HG03045 (cell line): ENCODE measurements around the gene KRAS.
A peak's percentile ranks its signal among the peaks of the same experiment; 100 is the strongest.

Source experiments
- ATAC-seq: cut with Tn5 transposase; IDR thresholded peaks from one replicate; pipeline ENCODE4 v1.9.1; 2021; ENCODE audit warnings: mild to moderate bottlenecking, moderate library complexity; ENCODE audit not compliant: unreplicated experiment

The KRAS gene

DNA sequence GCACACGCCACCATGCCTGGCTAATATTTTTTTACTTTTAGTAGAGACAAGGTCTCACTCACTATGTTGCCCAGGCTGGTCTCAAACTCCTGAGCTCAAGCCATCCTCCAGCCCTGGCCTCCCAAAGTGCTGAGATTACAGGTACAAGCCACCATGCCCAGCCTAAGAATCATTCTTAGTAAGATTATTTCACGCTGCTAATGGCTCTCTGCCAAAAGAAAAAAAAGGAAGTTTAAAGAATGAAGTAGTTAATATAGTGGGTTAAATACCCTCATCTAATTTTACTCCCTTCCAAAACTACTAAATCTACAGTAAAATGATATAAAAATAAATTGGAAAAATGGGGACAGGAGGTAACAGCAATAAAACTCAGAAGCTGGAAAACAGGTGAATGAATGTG is 53.1 kb downstream of the KRAS start:
- ATAC-seq = no peak

DNA sequence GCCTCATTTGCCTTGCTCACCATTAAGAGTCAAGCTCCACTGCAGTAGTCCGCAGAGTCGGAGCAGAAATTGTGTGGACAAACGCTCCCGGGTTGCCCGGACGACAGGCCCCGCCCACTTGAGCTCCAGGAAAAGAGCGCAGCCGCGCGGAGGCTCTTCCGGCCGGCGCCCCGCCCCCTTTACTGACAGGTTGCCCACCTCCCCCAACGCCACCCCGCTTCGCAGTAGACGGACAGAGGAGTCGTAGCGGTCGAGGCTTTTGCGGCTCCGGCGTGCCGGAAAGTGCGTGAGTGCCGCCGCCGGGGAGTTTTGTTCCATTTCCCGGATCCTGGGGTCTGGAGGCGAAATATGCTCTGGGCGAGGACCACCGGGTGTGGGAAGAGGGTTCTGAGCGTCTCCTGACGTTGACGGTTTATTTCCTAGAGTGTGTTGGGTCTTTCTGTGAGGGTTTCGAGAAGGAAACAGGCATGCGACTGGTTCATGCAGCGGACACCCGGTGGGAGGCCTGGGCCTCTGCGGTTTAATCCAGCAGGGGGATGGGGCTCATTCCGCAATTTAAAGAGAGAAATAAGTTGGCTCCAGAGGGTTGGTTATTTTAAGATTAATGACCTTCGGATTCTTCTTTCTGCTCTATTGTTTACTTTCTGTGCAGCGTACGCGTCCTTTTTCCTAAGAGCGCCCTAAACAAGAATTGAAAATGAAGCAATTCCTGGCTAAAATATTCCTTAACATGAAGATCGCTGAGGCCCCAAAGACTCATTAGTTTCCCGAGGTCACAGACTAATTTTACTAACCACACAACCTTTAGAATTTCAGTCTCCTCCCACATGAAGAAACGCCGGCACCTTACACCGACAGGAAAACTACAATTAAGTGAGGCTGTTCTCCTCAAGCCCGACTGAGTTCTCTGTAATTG is 55.4 kb downstream of the KRAS start, which contains the start of the genes DNAI7 and ETFRF1:
TSS of gene DNAI7 (minus strand) at position 105 of the 916 bp plus-strand sequence. CDS start at position 23, 82 bp downstream.
TSS of gene ETFRF1 (plus strand) at position 182 of the 916 bp plus-strand sequence. CDS start 8,720 bp downstream, outside the sequence.
- peak; percentile 98 for ATAC-seq

DNA sequence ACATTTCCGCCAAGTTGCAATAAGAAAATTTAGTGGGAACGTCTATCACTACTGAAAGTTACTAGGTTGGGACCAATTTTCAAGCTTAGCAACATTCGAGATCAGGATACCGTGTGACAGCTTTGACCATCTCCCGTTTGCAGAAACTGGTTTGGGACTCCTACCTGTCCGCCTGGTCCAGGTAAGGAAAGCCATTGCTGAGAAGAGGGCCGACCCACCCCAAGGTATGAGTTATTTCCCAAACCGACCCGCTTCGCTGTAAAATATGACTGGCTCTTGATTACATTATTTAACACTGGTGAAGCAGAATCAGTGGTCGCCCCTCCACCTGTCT is 56.0 kb downstream of the KRAS start:
- ATAC-seq = no peak

DNA sequence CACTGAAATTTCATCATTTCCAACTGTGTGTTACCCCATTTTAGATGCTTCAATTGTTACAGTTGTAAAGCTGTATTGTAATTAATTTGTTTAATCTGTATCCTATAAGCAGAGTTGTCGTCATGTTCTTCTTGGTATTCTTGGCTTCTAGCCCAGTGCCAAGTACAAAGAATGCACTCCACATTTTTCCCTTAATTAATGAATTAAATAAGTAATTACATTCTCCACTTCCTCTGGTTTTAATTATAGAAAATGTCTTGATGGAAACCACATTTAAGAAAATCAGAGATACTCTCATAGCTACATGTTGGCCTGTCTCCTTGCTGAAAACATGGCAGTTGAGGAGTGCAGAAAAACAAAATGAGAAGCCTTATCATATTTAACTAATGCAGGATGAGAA is 56.5 kb downstream of the KRAS start:
- ATAC-seq = no peak

DNA sequence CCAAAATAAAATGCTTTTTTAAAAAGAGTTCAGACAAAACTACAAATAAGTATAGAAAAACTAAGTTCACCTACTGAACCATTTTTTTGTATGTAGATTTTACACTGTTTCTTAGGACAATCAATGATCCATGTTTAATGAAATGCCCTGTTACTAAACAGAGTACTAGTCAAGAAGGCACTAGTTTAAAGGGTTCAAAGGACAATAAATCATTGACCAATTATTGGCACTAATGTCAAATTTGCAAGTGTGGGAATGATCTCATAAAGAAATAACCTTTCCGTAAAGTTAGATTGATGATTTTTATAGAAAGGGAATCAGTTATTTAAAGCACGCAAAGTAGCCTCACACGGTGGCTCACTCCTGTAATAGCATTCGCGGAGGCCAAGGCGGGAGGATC is 59.9 kb downstream of the KRAS start:
- no peak for ATAC-seq

GRCh38 chr12:25189656-25190055 is 61.1 kb downstream of the KRAS start:
- no peak for ATAC-seq

GRCh38 chr12:25187781-25188180 is 62.9 kb downstream of the KRAS start:
- ATAC-seq = no peak

DNA sequence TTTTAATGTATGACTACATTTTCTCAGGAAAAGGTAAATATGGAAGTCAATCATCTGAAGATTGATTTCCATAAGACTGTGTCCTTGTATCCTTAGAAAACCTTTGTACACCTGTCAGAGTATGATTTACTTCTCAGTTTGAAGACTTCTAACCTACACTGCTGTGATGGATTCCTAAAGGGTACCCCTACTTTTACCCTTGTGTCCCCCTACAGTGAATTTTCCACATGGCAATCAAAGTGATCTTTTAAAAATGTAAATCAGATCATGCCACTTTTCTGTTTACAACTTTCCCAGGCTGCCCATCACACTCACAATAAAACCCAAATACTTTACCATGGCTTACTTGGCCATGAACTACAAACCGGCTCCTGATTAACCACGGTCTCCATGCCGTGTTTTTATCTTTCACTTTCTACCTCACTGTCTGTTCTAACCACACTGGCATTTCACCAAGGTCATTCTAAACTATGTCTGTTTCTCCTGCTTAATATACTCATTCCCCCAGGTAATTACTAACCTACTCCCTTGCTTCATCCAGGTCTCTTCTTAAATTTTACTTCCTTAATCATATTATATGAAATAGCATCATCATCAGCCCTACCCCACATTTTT is 63.8 kb downstream of the KRAS start:
- peak; percentile 72 for ATAC-seq

DNA sequence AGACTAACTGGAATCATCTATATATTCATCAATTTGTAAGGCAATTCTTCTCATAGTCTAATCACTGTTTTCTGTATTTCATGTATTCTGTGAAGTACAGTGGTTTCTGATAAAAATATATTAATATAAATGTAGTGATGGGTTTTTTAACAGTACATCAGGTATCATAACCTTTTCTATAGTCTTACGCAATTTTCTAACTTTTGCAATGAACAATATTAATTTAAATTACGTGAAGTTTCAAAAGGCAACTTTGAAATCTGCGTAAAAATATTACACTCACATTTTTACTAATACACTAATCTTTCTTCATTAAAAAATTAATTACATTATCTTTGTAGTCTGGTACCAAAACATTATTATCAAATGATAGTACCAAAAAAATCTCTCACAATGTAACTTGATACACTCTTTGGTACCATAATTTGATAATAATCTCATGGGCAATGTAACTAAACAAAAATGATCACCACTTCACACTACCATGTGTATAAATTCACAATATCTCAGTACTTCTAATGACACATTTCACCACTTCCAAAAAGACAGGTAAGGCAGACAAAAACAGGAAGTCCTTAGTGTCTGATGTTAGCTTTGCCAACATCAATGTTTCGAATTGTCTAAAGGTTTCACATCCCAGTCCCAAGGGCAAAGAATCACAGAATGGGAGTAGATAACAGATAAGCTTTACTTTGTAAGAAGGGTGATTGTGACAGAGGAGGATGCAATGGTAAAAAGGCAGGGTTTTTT is 64.5 kb downstream of the KRAS start:
- ATAC-seq = peak; percentile 34

DNA sequence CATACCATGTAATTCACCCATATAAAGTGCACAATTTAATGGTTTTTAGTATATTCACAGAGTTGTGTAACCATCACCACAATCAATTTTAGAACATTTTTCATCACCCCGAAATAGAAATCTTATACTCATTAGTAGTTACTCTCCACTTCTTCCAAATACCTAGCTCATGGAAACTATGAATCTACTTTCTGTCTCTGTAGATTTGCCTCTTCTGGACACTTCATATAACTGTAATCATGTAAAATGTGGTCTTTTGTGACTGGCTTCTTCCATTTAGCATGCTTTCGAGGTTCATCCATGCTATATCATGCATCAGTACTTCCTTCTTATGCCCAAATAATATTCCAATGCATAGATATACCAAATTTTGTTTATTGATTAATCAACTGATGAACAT is 66.6 kb downstream of the KRAS start:
- no peak for ATAC-seq

GRCh38 chr12:25182765-25183164 is 68.0 kb downstream of the KRAS start:
- no peak for ATAC-seq

- ATAC-seq = no peak
Measured at GRCh38 chr12:25162866-25163265, 87.9 kb downstream of the KRAS start.

GRCh38 chr12:25156061-25156460 is 94.7 kb downstream of the KRAS start:
- ATAC-seq = no peak

GRCh38 chr12:25155022-25155576 is 95.6 kb downstream of the KRAS start:
- no peak for ATAC-seq
